Ovary (tissue), 9 donors: ENCODE data around the gene HSD17B11. TPM values are rescaled to one million over a fixed set of nuclear protein-coding genes. Genes with fewer than 3 reads are reported as not detected.
"Not testable (repeated sequence)": the region's sequence is repeated elsewhere in the genome, so short reads cannot be mapped to it uniquely, and the experiment has no call there.

Source experiments
- DNase-seq, 5 donors: peaks; one replicate each; pipeline ENCODE4 v3.0.0-alpha.2; 2019 to 2020
- H3K27ac ChIP-seq, 2 donors: fragments of 200-600 bp; one replicate each; pipeline versions ENCODE4 v1.5.1 to v1.8.0; 2019 to 2022
- H3K27me3 ChIP-seq: fragments of 200-600 bp; one replicate; pipeline ENCODE4 v1.8.0; 2022
- H3K36me3 ChIP-seq: fragments of 200-600 bp; sonication (generic); one replicate; pipeline ENCODE4 v1.5.1; 2019
- H3K4me1 ChIP-seq: one replicate; pipeline ENCODE4 v1.8.1; 2013; ENCODE audit warnings: mild to moderate bottlenecking, moderate library complexity; ENCODE audit not compliant: insufficient read depth
- H3K4me3 ChIP-seq: fragments of 200-600 bp; sonication (generic); one replicate; pipeline ENCODE4 v1.5.1; 2017
- H3K9me3 ChIP-seq, 2 donors: fragments of 200-600 bp in 1 of 2; sonication (generic) in 1 of 2; one replicate each; pipeline versions ENCODE4 v1.5.1 to v1.8.1; 2013 to 2019; ENCODE audit warnings: mild to moderate bottlenecking in 1 of 2, moderate library complexity in 1 of 2
- EP300 ChIP-seq: sonication (generic); formaldehyde crosslinking; IDR thresholded peaks from one replicate; pipeline ENCODE4 v1.6.1; 2017; ENCODE audit warnings: antibody characterized with exemption
- POLR2A ChIP-seq: fragments of 450-650 bp; IDR thresholded peaks from one replicate; pipeline ENCODE4 v1.6.1; 2017; ENCODE audit warnings: antibody characterized with exemption, mild to moderate bottlenecking, moderate library complexity
- WGBS, 3 donors: extraction: QIAGEN DNeasy Blood & Tissue Kit in 1 of 3; methylation state at CpG; one replicate each; pipeline versions ENCODE4 v1.1.5 to v1.1.7; 2013 to 2017; 5-methylcytosine and 5-hydroxymethylcytosine counted together
- intact Hi-C, 4 donors: fragments of 100-400 bp; cut with DNase I; formaldehyde crosslinking; loops; one replicate each; pipeline versions ENCODE4 v1.11.0 to v1.15.1; 2022 to 2023
- polyA plus RNA-seq, 2 donors: library from polyadenylated mRNA; stranded (reverse); fragments of 200-250 nt in 1 of 2; fragments of 350-450 nt in 1 of 2; fragmentation: Illumina TruSeq in 1 of 2; extraction: RNeasy Lipid Tissue Mini Kit (QIAGEN cat#74804) in 1 of 2; gene quantifications; one replicate each; pipeline ENCODE4 v1.2.3, GENCODE V29; 2013 to 2014
- total RNA-seq, 7 donors: library from RNA; depleted of rRNA in 2 of 7; stranded (reverse); fragments of >200 nt in 2 of 7; fragmentation: NEBNext Ultra II Directional in 3 of 7; extraction: Animal tissue kit (Norgen Biotek cat#: 25700) in 3 of 7; gene quantifications; one replicate each; pipeline versions ENCODE4 v1.1.0 to v1.2.4, GENCODE V29; 2016 to 2023
- TF ChIP-seq, protein P1 (sequence below), 3 donors: fragments of 450-650 bp in 2 of 3; fragments of 200-600 bp in 1 of 3; IDR thresholded peaks; one replicate each; pipeline versions ENCODE4 v1.5.1 to v1.8.0; 2016 to 2022; ENCODE audit warnings: antibody characterized with exemption in 3 of 3, mild to moderate bottlenecking in 1 of 3
- donor health status: DM: no; HTN: no; CAD: no; lungs with moderate emphysema.
- donor health status: DM: no; HTN: no; CAD: no.
- donor health status: Bipolar disorder and iron deficiency.
- donor health status: DM: yes; HTN: yes; CAD: no.
- donor health status: DM: no; HTN: no; CAD: no.
- donor health status: DM: yes; HTN: yes; CAD: no.

HSD17B11 gene
- total and polyA plus RNA-seq, 9 donors: 33.0 to 106 (median 51.7) TPM

DNA sequence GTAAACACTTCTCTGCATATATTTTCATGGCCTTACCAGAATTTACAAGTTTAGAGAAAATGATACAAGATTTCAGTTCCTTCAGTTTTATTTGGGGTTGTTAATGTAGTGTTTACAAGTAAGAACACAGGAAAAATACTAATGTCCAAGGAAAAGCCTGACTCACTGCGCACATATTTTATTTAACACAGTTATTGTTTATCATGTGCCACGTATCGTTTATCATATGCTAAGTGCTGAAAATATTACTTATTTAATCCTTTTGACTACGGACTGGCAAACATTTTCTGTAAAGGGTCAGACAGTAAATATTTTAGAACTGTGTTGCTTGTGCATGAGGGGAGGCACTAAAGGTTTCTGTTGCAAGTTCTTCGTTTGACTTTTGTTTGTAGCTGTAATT lies 69.1 kb downstream of the HSD17B11 start:
- H3K27me3 ChIP-seq: no peaks in the 10 kb centered on the region
- DNase-seq: no peak
- no peaks in the 10 kb centered on the region for H3K4me1 ChIP-seq
- no peaks in the 10 kb centered on the region for H3K9me3 ChIP-seq
- no peak overlapping the region for H3K27ac ChIP-seq
- intact Hi-C loops: no loop called here
- H3K4me3 ChIP-seq: no peak overlapping the region
- WGBS, 3 donors: 19 to 26% (median 21%) methylated on average over 5 of the region's 5 CpGs
- no peaks in the 10 kb centered on the region for H3K36me3 ChIP-seq
- TF ChIP-seq EP300 (no peak), POLR2A (no peak)
- TF ChIP-seq, protein P1, sequence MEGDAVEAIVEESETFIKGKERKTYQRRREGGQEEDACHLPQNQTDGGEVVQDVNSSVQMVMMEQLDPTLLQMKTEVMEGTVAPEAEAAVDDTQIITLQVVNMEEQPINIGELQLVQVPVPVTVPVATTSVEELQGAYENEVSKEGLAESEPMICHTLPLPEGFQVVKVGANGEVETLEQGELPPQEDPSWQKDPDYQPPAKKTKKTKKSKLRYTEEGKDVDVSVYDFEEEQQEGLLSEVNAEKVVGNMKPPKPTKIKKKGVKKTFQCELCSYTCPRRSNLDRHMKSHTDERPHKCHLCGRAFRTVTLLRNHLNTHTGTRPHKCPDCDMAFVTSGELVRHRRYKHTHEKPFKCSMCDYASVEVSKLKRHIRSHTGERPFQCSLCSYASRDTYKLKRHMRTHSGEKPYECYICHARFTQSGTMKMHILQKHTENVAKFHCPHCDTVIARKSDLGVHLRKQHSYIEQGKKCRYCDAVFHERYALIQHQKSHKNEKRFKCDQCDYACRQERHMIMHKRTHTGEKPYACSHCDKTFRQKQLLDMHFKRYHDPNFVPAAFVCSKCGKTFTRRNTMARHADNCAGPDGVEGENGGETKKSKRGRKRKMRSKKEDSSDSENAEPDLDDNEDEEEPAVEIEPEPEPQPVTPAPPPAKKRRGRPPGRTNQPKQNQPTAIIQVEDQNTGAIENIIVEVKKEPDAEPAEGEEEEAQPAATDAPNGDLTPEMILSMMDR (IDR thresholded peaks at IDR 0.05): no peak

DNA sequence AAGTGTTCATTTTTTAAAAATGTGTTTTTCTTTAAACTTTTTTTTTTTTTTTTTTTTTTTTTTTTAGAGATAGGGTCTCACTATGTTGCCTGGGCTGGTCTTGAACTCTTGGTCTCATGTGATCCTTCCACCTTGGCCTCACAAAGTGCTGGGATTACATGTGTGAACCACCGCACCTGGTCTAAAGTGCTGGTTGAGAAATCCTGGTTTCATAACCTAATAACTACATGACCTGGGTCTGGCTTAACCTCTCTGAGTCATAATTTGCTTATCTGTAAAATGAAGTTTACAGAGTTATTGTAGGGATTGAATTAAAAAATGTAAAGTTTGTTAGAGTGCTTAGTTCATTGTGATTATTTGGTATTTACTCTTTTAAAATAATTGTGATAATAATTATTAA lies 73.5 kb downstream of the HSD17B11 start:
- intact Hi-C loops: no loop called here
- H3K4me3 ChIP-seq: no peak overlapping the region
- no peak for DNase-seq
- H3K9me3 ChIP-seq: no peaks in the 10 kb centered on the region
- peaks cover 2% of the 10 kb centered on the region for H3K4me1 ChIP-seq
- H3K27me3 ChIP-seq: no peaks in the 10 kb centered on the region
- TF ChIP-seq, protein P1 (IDR thresholded peaks at IDR 0.05): no peak
- no peak for TF ChIP-seq POLR2A
- no peak for TF ChIP-seq EP300
- 59 to 90% (median 82%) methylated on average over 1 of the region's 1 CpG for WGBS, 3 donors
- no peaks in the 10 kb centered on the region for H3K36me3 ChIP-seq
- H3K27ac ChIP-seq: no peak overlapping the region

GRCh38 chr4:87316961-87317360 lies 74.0 kb downstream of the HSD17B11 start:
- no peak overlapping the region for H3K4me3 ChIP-seq
- WGBS, 3 donors: 81 to 93% (median 85%) methylated on average over 3 of the region's 3 CpGs
- H3K27ac ChIP-seq: no peak overlapping the region
- no peak for DNase-seq
- intact Hi-C loops: no loop called here
- H3K9me3 ChIP-seq: no peaks in the 10 kb centered on the region
- TF ChIP-seq, protein P1 (IDR thresholded peaks at IDR 0.05): no peak
- TF ChIP-seq POLR2A: no peak
- TF ChIP-seq EP300: no peak
- H3K36me3 ChIP-seq: no peaks in the 10 kb centered on the region
- H3K27me3 ChIP-seq: no peaks in the 10 kb centered on the region
- peaks cover 2% of the 10 kb centered on the region for H3K4me1 ChIP-seq

- WGBS, 3 donors: 58 to 71% (median 60%) methylated on average over 4 of the region's 4 CpGs
- H3K27me3 ChIP-seq, intact Hi-C loops, DNase-seq, H3K36me3 ChIP-seq, H3K27ac ChIP-seq, H3K9me3 ChIP-seq, H3K4me1 ChIP-seq, H3K4me3 ChIP-seq: not testable (repeated sequence)
Observed at GRCh38 chr4:87315000-87315399, 76.0 kb downstream of the HSD17B11 start.

- intact Hi-C loops: no loop called here
- Histone ChIP-seq H3K27ac (no peak overlapping the region), H3K4me1 (peaks cover 2% of the 10 kb centered on the region), H3K27me3 (no peaks in the 10 kb centered on the region), H3K9me3 (no peaks in the 10 kb centered on the region), H3K4me3 (no peak overlapping the region), H3K36me3 (no peaks in the 10 kb centered on the region)
- TF ChIP-seq POLR2A (no peak), EP300 (no peak)
- TF ChIP-seq, protein P1 (IDR thresholded peaks at IDR 0.05): no peak
- WGBS, 3 donors: 63 to 70% (median 68%) methylated on average over 3 of the region's 3 CpGs
- DNase-seq: no peak
Observed at GRCh38 chr4:87313756-87314155, 77.2 kb downstream of the HSD17B11 start.
